ENCODE results near the gene DNAJA2. TPM values are rescaled to one million over a fixed set of nuclear protein-coding genes. Genes with fewer than 3 reads are reported as not detected.

DNAJA2 gene
- total RNA-seq, 1 experiment from 2014 or later, result 70.6 TPM

DNA sequence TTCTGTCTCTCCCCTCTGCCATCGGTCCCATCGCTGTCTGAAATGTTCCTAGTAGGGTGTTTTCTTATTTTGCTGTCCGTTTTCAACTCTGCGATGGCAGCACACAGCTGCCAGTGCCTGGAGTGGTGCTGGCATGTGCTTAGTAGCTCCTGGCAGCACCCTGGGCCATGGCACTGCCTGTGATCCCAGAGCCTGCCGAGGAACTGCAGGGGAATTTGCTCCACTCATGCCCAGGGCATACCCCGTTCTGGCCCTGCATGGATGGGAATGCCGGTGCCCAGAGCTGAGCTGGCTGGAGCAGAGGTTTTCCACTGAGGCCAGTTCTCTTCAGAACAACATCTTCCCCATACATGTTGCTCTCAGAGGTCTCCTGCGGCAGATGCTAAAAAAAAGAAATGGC lies 46.2 kb downstream of the DNAJA2 start:
- no peak for DNase-seq (ENCODE audit: low read depth)

- no peak for DNase-seq (ENCODE audit: low read depth)
Measured at GRCh38 chr16:46926470-46927225, 46.8 kb downstream of the DNAJA2 start.

DNA sequence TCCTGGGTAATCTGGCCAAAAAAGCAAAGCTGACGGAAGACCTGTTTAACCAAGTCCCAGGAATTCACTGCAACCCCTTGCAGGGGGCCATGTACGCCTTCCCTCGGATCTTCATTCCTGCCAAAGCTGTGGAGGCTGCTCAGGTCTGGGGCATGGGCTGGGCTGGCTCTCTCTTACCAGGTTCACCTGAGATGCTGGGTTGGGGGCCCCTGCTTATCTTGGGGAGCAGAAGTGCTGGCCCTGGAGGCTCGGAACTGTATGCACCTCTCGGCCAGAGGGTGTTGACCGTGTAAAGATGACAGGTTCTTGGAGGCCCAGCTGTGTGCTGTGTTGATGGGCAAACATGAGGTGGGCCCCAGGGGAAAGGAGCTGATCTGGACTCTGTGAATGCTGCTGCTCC lies 49.1 kb downstream of the DNAJA2 start:
- DNase-seq (ENCODE audit: low read depth), result no peak

- DNase-seq (ENCODE audit: low read depth), result no peak
Measured at GRCh38 chr16:46923513-46924295, 49.8 kb downstream of the DNAJA2 start.

DNA sequence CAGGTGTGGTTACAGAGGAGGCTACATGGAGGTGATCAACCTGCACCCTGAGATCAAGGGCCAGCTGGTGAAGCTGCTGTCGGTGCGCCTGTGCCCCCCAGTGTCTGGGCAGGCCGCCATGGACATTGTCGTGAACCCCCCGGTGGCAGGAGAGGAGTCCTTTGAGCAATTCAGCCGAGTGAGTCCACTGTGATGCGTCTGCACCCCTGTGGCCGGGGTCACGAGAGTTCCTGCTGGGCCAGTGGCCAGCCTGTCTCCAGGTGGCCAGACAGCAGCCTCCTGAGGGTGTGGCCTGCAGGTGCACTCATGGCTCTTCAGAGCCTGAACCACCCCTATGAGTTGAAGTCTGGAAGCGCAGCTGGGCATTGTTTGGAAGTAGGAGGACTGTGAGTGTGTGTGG lies 51.2 kb downstream of the DNAJA2 start:
- DNase-seq (ENCODE audit: low read depth), result no peak

DNA sequence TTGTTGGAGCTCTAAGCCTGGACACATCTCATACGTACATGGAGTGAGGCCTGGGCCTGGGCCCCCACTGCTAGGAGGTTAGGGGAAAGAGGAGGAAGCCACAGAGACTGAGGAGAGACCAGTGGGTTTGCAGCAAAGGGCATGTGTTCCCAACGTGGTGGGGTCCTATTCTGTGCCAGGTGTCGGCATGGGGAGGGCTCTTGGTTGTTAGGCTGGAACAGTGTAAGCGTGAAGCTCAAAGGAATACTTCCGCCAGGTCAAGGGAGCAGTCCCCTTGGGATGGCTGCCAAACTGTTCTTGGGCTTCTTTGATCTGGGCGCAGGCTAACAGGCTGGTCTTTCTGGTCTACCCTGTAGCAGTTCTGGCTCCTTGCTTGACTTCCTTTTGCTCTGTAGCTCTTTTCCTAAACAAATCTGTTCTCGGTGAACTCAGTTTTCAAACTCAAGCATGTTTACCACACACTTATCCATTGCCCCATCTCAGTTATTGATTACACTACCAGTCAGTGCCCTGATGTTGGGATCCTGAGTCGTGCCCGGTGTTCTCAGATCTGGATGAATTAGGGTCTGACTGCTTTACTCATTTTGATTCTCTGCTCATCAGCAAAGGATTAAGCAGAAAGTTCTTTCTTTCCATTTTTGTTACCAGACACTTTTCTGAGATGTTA lies 52.9 kb downstream of the DNAJA2 start:
- DNase-seq (ENCODE audit: low read depth), result no peak

GRCh38 chr16:46918905-46919792 lies 54.3 kb downstream of the DNAJA2 start:
- DNase-seq (ENCODE audit: low read depth), result no peak

GRCh38 chr16:46918400-46918799 lies 55.1 kb downstream of the DNAJA2 start:
- DNase-seq (ENCODE audit: low read depth), result no peak

- no peak for DNase-seq (ENCODE audit: low read depth)
Measured at GRCh38 chr16:46916980-46917379, 56.5 kb downstream of the DNAJA2 start.

DNA sequence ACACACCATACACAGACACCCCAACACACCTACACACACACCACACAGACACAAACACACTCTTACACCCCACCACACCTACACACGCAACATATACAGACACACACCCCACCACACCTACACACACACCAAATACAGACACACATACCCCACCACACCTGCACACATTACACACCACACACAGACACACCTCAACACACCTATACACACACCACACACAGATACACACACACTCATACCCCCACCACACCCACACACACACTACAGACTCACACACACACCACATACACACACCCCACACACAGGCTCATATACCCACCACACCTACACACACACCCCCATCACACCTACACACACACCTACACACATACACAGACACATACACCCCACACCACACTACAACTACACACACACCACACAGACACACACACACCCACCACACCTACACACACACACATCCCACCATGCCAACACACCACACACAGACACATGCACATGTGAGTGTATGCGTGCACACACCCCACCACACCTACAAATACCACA lies 57.9 kb downstream of the DNAJA2 start:
- no peak for DNase-seq (ENCODE audit: low read depth)

DNA sequence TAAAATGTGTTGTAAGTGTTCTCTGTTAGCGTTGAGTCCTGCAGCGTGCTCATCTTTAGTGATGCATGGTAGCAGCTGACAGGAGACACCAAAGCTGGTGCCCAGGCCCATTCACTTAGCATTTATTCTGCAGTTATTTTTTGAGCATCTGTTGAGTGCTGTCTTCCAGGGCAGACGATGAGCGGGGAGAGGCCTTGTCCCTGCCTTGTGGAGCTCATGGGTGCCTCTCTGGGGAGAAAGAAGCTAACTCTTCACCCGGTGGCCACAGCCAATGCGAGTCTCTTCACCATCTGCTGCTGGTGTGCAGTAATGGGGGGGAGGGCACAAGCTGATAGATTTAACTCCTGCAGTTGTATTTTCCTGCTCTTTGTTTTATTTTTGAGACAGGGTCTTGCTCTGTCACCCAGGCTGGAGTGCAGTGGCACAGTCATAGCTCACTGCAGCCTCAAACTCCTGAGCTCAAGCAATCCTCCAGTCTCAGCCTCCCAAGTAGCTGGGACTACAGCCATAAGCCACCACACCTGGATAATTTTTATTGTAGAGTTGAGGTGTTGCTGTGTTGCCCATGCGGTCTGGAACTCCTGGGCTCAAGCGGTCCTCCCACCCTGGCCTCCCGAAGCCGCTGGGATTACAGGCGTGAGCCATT lies 58.8 kb downstream of the DNAJA2 start:
- no peak for DNase-seq (ENCODE audit: low read depth)

- no peak for DNase-seq (ENCODE audit: low read depth)
Measured at GRCh38 chr16:46911650-46912049, 61.8 kb downstream of the DNAJA2 start.

- no peak for DNase-seq (ENCODE audit: low read depth)
Measured at GRCh38 chr16:46911038-46911437, 62.4 kb downstream of the DNAJA2 start.

GRCh38 chr16:46908540-46909372 lies 64.7 kb downstream of the DNAJA2 start:
- DNase-seq (ENCODE audit: low read depth), result peak; percentile 45

DNA sequence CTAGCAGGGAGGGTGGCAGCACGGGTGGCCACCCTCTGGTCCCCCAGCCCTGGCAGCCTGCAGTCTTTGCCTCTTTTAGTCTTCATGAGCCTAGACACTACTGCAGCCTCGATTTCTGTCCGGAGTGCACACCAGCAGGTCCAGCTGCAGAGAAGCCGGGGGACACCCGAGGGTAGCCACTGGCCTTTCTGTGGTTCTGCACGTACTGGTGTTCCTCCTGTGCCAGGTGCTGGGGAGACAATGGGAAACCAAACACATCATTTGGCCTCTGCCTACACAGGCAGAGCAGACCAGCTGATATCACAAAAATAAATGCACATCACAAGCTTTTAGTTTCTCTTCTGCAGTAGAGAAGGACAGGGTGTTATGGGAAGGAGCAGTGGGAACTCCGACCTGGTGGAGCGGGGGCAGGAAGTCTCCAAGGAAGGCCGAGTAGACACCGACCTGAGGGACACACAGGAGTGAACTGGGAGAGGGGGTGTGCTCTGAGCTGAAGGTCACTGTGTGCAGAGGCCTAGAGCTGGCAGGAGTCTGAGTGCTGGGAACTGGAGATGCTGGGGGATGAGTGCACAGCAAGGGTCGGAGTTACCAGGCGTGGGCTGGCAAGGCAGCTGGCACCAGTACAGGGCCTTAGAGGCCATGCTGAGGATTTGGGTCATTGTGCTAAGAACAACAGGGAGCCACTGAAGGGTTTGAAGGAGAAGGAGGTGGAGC lies 66.3 kb downstream of the DNAJA2 start:
- no peak for DNase-seq (ENCODE audit: low read depth)

DNA sequence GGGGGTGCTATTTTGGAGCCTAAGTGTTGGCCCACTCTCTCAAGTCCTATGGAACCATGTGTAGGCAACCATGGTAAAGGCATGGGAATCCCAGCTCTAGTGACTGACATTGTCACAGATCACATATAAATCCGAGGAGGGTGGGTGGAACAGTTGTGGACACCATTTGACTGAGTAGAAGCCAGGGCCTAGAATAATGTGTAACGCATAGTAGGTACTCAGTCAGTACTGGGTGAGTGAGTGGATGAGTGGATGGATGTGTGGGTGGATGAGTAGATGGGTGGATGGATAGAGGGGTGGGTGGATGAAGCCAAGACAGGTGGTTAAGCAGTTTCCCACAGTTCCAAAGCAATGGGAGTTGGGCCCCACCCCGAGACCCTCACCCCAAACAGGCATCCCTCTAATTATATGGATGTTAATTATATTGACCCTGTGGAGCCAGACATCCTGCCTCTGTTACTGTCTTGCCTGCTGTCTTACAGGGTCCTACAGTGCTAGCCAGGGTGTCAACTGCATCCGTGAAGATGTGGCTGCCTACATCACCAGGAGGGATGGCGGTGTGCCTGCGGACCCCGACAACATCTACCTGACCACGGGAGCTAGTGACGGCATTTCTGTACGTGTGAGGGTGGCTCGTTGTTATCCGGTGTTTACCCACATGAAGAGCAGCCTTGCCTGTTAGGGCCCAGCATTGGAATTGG lies 67.0 kb downstream of the DNAJA2 start:
- DNase-seq (ENCODE audit: low read depth), result no peak

Measured in Daoy (cell line).